GM23248 (cell line): ENCODE measurements around the gene SON. TPM values are rescaled to one million over a fixed set of nuclear protein-coding genes. Genes with fewer than 3 reads are reported as not detected.

Experiments
- DNase-seq: peaks from one replicate; pipeline ENCODE4 v3.0.0-alpha.2; 2015
- H2AFZ ChIP-seq: fragments of 200-600 bp; sonication (generic); 2 replicates; pipeline ENCODE4 v1.6.1; 2016; ENCODE audit warnings: antibody characterized with exemption
- H3F3A ChIP-seq: fragments of 200-600 bp; sonication (generic); 2 replicates; pipeline ENCODE4 v1.6.1; 2016; ENCODE audit warnings: mild to moderate bottlenecking, antibody characterized with exemption, mixed run types; ENCODE audit not compliant: insufficient read depth
- H3K27ac ChIP-seq: fragments of 200-600 bp; sonication (generic); 2 replicates; pipeline ENCODE4 v1.5.1; 2016; ENCODE audit warnings: mild to moderate bottlenecking
- H3K27me3 ChIP-seq: fragments of 200-600 bp; sonication (generic); replicated peaks from 2 replicates; pipeline ENCODE4 v1.6.1; 2016; ENCODE audit warnings: mild to moderate bottlenecking; ENCODE audit not compliant: insufficient read depth
- H3K36me3 ChIP-seq: fragments of 200-600 bp; sonication (generic); 2 replicates; pipeline ENCODE4 v1.6.1; 2016; ENCODE audit warnings: low read depth, mild to moderate bottlenecking
- H3K4me1 ChIP-seq: fragments of 200-600 bp; sonication (generic); 2 replicates; pipeline ENCODE4 v1.6.1; 2016; ENCODE audit warnings: mild to moderate bottlenecking; ENCODE audit not compliant: insufficient read depth
- H3K4me2 ChIP-seq: fragments of 200-600 bp; sonication (generic); one replicate; pipeline ENCODE4 v1.6.1; 2016; ENCODE audit warnings: mild to moderate bottlenecking; ENCODE audit not compliant: unreplicated experiment
- H3K4me3 ChIP-seq: fragments of 200-600 bp; sonication (generic); 2 replicates; pipeline ENCODE4 v1.5.1; 2016; ENCODE audit warnings: mild to moderate bottlenecking
- H3K79me2 ChIP-seq: fragments of 200-600 bp; sonication (generic); 2 replicates; pipeline ENCODE4 v1.6.1; 2016; ENCODE audit warnings: mild to moderate bottlenecking; ENCODE audit not compliant: insufficient read depth
- H3K9ac ChIP-seq: fragments of 200-600 bp; sonication (generic); 2 replicates; pipeline ENCODE4 v1.6.1; 2016; ENCODE audit warnings: mild to moderate bottlenecking
- H3K9me2 ChIP-seq: fragments of 200-600 bp; sonication (generic); 2 replicates; pipeline ENCODE4 v1.6.1; 2016; ENCODE audit warnings: mixed run types, mild to moderate bottlenecking, moderate library complexity; ENCODE audit not compliant: insufficient read depth
- H3K9me3 ChIP-seq: fragments of 200-600 bp; sonication (generic); one replicate; pipeline ENCODE4 v1.6.1; 2017; ENCODE audit warnings: low read depth
- H4K20me1 ChIP-seq: fragments of 200-600 bp; sonication (generic); 2 replicates; pipeline ENCODE4 v1.6.0; 2016; ENCODE audit not compliant: insufficient read depth
- EZH2 ChIP-seq: fragments of 200-600 bp; sonication (generic); IDR thresholded peaks from 2 replicates; pipeline ENCODE4 v1.6.1; 2018; ENCODE audit warnings: antibody characterized with exemption, mild to moderate bottlenecking; ENCODE audit not compliant: insufficient read depth, poor library complexity, severe bottlenecking
- EZH2phosphoT487 ChIP-seq: fragments of 200-600 bp; sonication (generic); IDR thresholded peaks from 2 replicates; pipeline ENCODE4 v1.6.1; 2018; ENCODE audit warnings: antibody characterized with exemption, moderate library complexity, mild to moderate bottlenecking, low read depth; ENCODE audit not compliant: insufficient read depth
- WGBS, 2 experiments: methylation state at CpG; one replicate each; pipeline ENCODE4 v1.1.6; 2015 to 2017; ENCODE audit warnings: low lambda C conversion rate in 2 of 2, low coverage in 1 of 2; ENCODE audit errors: missing lambda C conversion rate in 2 of 2; 5-methylcytosine and 5-hydroxymethylcytosine counted together
- in situ Hi-C: fragments of 300-500 bp; cut with MboI; formaldehyde crosslinking; loops from 2 replicates; pipeline ENCODE4 v1.15.0; 2020
- polyA plus RNA-seq: library from polyadenylated mRNA; unstranded; fragments of >200 nt; fragmentation: Nextera tagmentation; extraction: Ambion mirVana; gene quantifications from 2 replicates; pipeline ENCODE4 v1.2.1, GENCODE V29; 2016
- total RNA-seq: library from RNA; depleted of rRNA; stranded (reverse); fragments of >200 nt; shearing (Covaris generic); gene quantifications from 2 replicates; pipeline ENCODE4 v1.2.3, GENCODE V29; 2014

Gene SON
- total and polyA plus RNA-seq, 2 experiments from 2014 or later: 106 to 336 TPM

DNA sequence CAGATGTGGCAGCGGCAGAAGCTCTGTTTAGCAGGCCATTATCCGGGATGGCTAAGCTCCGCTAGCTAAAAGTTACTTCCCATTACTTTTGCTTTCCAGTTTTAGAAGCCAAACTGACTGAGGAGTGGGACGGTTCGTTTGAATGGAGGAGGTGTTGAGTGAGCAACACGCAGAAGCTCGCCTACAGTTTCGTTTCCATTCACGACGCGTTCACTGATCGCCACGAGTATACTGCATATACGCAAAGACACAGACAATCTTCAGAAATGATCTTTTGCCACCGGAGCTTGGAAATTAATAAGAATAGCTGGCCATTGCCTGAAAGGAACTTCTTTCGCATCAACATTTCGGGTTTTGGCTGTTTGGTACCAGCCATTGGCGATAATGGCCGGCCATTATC, 14.6 kb downstream of the SON start:
- no peak for DNase-seq

DNA sequence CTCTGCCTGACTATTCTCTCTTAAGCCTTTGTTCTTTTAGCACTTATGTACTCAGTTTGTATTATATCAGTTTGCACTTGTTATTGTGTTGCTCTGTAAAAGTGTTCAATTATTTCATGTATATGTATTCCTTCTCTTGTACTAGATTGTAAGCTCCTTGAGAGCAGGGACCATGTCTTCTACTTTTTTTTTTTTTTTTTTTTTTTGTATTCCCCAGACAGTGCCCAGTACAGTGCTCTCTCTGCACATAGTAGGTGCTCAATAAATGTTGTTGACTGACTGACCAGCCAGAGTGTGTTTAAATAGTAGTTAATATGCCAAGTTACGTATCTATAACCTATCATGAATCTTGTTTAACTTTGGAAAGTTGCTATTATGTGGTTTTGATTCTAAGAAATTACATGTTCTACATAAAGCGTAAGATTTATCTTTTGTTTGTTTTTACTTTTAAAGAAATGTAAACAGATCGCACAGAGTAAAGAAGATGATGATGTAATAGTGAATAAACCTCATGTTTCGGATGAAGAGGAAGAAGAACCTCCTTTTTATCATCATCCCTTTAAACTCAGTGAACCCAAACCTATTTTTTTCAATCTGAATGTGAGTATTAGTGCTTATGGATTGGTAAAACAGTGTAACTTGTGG, 16.1 kb downstream of the SON start:
- Histone ChIP-seq H3K36me3 (peaks cover 82% of the 10 kb centered on the region), H3K27me3 (no peaks in the 10 kb centered on the region)

More for the DNA sequence above, 14.6 kb downstream of the SON start:
- H3K27ac ChIP-seq: no peak overlapping the region
- H3K4me3 ChIP-seq: no peak overlapping the region
- peaks cover 82% of the 10 kb centered on the region for H3K36me3 ChIP-seq
- H2AFZ ChIP-seq: no peak overlapping the region
- no peaks in the 10 kb centered on the region for H3K27me3 ChIP-seq
- H3F3A ChIP-seq: peaks cover 45% of the 10 kb centered on the region
- in situ Hi-C loops: no loop called here
- no peaks in the 10 kb centered on the region for H3K9me2 ChIP-seq
- H3K4me1 ChIP-seq: peaks cover 8% of the 10 kb centered on the region; the same call in 1 of the 2 replicates
- TF ChIP-seq EZH2phosphoT487 (no peak), EZH2 (no peak)
- no peaks in the 10 kb centered on the region for H3K9me3 ChIP-seq
- H4K20me1 ChIP-seq: peaks cover 7% of the 10 kb centered on the region
- peaks cover 100% of the 10 kb centered on the region for H3K79me2 ChIP-seq
- H3K9ac ChIP-seq: no peak overlapping the region
- no peak overlapping the region for H3K4me2 ChIP-seq
- WGBS, 2 experiments: 98 to 99% methylated on average over 19 of the region's 19 CpGs

DNA sequence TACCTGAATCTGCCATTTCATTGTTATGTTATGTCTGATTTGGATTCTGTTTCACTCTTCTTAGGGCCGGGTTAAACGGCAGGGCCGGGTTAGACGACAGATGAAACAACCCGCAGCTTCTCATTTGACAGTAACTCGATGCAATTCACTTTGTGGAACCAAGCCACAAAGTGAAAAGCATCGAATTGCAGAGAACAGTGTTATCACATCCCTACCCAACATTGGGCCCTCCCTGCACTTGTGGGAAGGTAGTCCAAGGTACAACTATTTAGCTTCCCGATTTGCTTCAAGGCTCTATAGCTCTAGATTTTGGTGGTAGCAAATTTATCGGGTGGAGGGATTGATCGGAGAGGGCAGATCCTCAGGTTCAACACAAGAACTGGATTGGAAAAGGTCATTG, 17.0 kb downstream of the SON start:
- Histone ChIP-seq H3K79me2 (peaks cover 100% of the 10 kb centered on the region), H4K20me1 (peaks cover 7% of the 10 kb centered on the region), H3K4me3 (no peak overlapping the region), H3K4me2 (no peak overlapping the region), H3K9me2 (no peaks in the 10 kb centered on the region), H3K36me3 (peaks cover 83% of the 10 kb centered on the region), H3K4me1 (peaks cover 8% of the 10 kb centered on the region; the same call in 1 of the 2 replicates), H3K27me3 (no peaks in the 10 kb centered on the region), H3K27ac (no peak overlapping the region), H3F3A (peaks cover 47% of the 10 kb centered on the region), H3K9ac (no peak overlapping the region), H2AFZ (no peak overlapping the region), H3K9me3 (no peaks in the 10 kb centered on the region)
- DNase-seq: no peak
- in situ Hi-C loops: no loop called here
- no peak for TF ChIP-seq EZH2
- no peak for TF ChIP-seq EZH2phosphoT487
- WGBS, 2 experiments: 89 to 91% methylated on average over 10 of the region's 10 CpGs

More for the DNA sequence above, 16.1 kb downstream of the SON start:
- Histone ChIP-seq H3F3A (peaks cover 51% of the 10 kb centered on the region), H2AFZ (no peak overlapping the region), H3K4me3 (no peak overlapping the region), H3K79me2 (peaks cover 100% of the 10 kb centered on the region), H3K9me2 (no peaks in the 10 kb centered on the region), H3K27ac (no peak overlapping the region), H4K20me1 (peaks cover 7% of the 10 kb centered on the region), H3K4me1 (peaks cover 8% of the 10 kb centered on the region; the same call in 1 of the 2 replicates), H3K4me2 (no peak overlapping the region), H3K9me3 (no peaks in the 10 kb centered on the region), H3K9ac (no peak overlapping the region)
- in situ Hi-C loops: no loop called here
- DNase-seq: no peak
- TF ChIP-seq EZH2phosphoT487 (no peak), EZH2 (no peak)
- 90 to 92% methylated on average over 4 of the region's 4 CpGs for WGBS, 2 experiments

DNA sequence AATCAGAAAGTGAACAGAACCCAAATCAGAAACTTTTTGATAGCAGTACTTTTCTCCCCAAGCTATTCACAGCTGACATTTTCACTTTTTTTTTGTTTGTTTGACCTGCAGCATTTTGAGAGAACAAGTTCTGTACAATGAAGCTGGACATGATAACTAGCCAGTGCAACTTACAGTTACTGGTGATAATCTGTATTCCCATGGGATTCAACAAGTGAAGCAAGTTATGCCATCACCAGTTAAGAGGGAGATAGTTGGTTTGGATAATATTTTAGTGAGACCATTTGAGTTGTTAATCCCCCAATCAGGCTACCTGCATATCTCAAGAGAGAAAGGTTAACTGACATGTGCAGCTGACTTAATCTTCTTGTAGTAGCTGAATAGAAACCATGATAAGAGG, 18.1 kb downstream of the SON start:
- H3K27ac ChIP-seq: no peak overlapping the region
- H3F3A ChIP-seq: peaks cover 51% of the 10 kb centered on the region
- no peak overlapping the region for H3K4me2 ChIP-seq
- peaks cover 100% of the 10 kb centered on the region for H3K79me2 ChIP-seq
- no peak for TF ChIP-seq EZH2
- no peak for TF ChIP-seq EZH2phosphoT487
- DNase-seq: peak; percentile 12
- H3K4me3 ChIP-seq: no peak overlapping the region
- no peak overlapping the region for H2AFZ ChIP-seq
- H3K4me1 ChIP-seq: peaks cover 6% of the 10 kb centered on the region
- in situ Hi-C loops: no loop called here
- peaks cover 2% of the 10 kb centered on the region for H4K20me1 ChIP-seq
- no peak overlapping the region for H3K9ac ChIP-seq
- no peaks in the 10 kb centered on the region for H3K27me3 ChIP-seq
- H3K36me3 ChIP-seq: peaks cover 86% of the 10 kb centered on the region
- no peaks in the 10 kb centered on the region for H3K9me2 ChIP-seq
- no peaks in the 10 kb centered on the region for H3K9me3 ChIP-seq

DNA sequence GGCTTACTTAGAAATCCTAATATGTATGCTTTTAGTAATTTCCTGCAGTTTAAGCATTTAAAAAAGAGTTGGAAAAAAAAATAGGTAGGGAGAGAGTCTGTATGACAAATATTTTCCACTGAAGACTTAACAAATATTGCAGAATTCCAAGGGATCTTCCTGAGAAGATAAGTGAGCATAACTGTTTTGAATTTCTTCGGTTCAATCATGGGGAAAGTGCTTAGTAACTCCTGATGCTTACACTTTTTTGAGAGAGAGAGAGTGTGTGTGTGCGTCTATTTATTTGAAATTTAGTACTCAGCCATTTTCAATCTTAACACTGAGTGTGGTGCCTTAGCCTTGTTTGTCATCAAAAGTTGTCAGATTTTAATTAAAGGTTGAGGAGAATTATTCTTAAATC, 18.5 kb downstream of the SON start:
- WGBS, 2 experiments: 82 to 93% methylated on average over 2 of the region's 2 CpGs
- in situ Hi-C loops: no loop called here
- Histone ChIP-seq H3K9ac (no peak overlapping the region), H3F3A (peaks cover 50% of the 10 kb centered on the region), H2AFZ (no peak overlapping the region), H3K36me3 (peaks cover 85% of the 10 kb centered on the region), H3K4me3 (no peak overlapping the region), H4K20me1 (no peaks in the 10 kb centered on the region; the same call in 1 of the 2 replicates), H3K27ac (no peak overlapping the region), H3K9me3 (no peaks in the 10 kb centered on the region), H3K4me2 (no peak overlapping the region), H3K27me3 (no peaks in the 10 kb centered on the region), H3K9me2 (no peaks in the 10 kb centered on the region), H3K4me1 (peaks cover 7% of the 10 kb centered on the region), H3K79me2 (peaks cover 100% of the 10 kb centered on the region)
- TF ChIP-seq EZH2 (no peak), EZH2phosphoT487 (no peak)
- peak; percentile 35 for DNase-seq
